Activated CD4-positive, alpha-beta T cell treated with anti-CD3 and anti-CD28 coated beads, Interleukin-2, amount 10 ng/mL, durations not matched to agents 24 days and 14 days (primary cell): ENCODE measurements around the gene LRIG1. TPM values are rescaled to one million over a fixed set of nuclear protein-coding genes. Genes with fewer than 3 reads are reported as not detected.
A peak's percentile ranks its signal among the peaks of the same experiment; 100 is the strongest.

Source experiments
- DNase-seq: peaks from one replicate; pipeline ENCODE4 v3.0.0; 2022
- H3K27ac Mint-ChIP-seq: one replicate; pipeline ENCODE4 v1.8.0; 2022; ENCODE audit warnings: mild to moderate bottlenecking, mixed read lengths
- H3K27me3 Mint-ChIP-seq: one replicate; pipeline ENCODE4 v1.8.0; 2022; ENCODE audit warnings: mixed read lengths
- H3K36me3 Mint-ChIP-seq: one replicate; pipeline ENCODE4 v1.8.0; 2022; ENCODE audit warnings: low read depth, mild to moderate bottlenecking, mixed read lengths
- H3K4me1 Mint-ChIP-seq: one replicate; pipeline ENCODE4 v1.8.0; 2021; ENCODE audit warnings: mixed read lengths
- H3K4me3 Mint-ChIP-seq: one replicate; pipeline ENCODE4 v1.8.0; 2022; ENCODE audit warnings: mild to moderate bottlenecking, moderate library complexity, mixed read lengths
- H3K9me3 Mint-ChIP-seq: one replicate; pipeline ENCODE4 v1.8.0; 2021; ENCODE audit warnings: mixed read lengths
- intact Hi-C: fragments of 100-400 bp; cut with micrococcal nuclease; formaldehyde crosslinking; loops from one replicate; pipeline ENCODE4 v1.15.1; 2023
- total RNA-seq: library from RNA; stranded (reverse); gene quantifications from 2 replicates; pipeline ENCODE4 v1.2.3, GENCODE V29; 2022

Gene LRIG1
- total RNA-seq, 1 donor from 2014 or later: 50.3 TPM

GRCh38 chr3:66416556-66417304, 84.1 kb downstream of the LRIG1 start:
- peaks cover 62% of the 10 kb centered on the region for H3K36me3 Mint-ChIP-seq
- H3K27me3 Mint-ChIP-seq: no peaks in the 10 kb centered on the region
- H3K4me1 Mint-ChIP-seq: peaks cover 32% of the 10 kb centered on the region
- no peak overlapping the region for H3K4me3 Mint-ChIP-seq
- peaks cover 14% of the 10 kb centered on the region for H3K9me3 Mint-ChIP-seq
- intact Hi-C loops: no loop called here
- peak overlapping the region; percentile 31 for H3K27ac Mint-ChIP-seq
- no peak for DNase-seq

GRCh38 chr3:66415867-66416428, 84.9 kb downstream of the LRIG1 start:
- H3K27me3 Mint-ChIP-seq: no peaks in the 10 kb centered on the region
- no peak overlapping the region for H3K4me3 Mint-ChIP-seq
- peaks cover 32% of the 10 kb centered on the region for H3K4me1 Mint-ChIP-seq
- peaks cover 12% of the 10 kb centered on the region for H3K9me3 Mint-ChIP-seq
- peak overlapping the region; percentile 31 for H3K27ac Mint-ChIP-seq
- DNase-seq: no peak
- peaks cover 62% of the 10 kb centered on the region for H3K36me3 Mint-ChIP-seq
- intact Hi-C loops: no loop called here

DNA sequence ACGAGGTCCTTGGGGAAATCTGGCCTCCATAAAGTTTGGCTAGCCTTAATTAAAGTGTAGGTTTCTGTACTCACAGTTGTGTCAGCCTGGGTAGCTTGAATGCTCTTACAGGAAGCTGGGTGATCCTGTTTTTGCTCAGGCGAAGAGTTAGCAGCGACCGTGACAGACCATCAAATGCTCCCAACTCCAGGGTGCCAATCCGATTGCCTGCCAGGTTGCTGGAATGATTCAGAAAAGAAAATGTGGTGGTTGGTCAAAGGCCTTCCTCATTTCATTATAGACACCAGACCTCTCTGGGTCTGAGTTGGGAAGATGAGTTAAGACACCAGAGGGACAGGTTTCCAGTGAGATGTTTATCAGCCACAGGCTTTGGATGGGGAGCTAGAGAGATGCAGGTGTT, 86.0 kb downstream of the LRIG1 start:
- no peak for DNase-seq
- intact Hi-C loops: no loop called here
- Mint-ChIP-seq H3K36me3 (peaks cover 54% of the 10 kb centered on the region), H3K4me1 (peaks cover 23% of the 10 kb centered on the region), H3K4me3 (no peak overlapping the region), H3K27me3 (no peaks in the 10 kb centered on the region), H3K9me3 (peaks cover 1% of the 10 kb centered on the region), H3K27ac (no peak overlapping the region)

- DNase-seq: no peak
- peak overlapping the region; percentile 39 for H3K27ac Mint-ChIP-seq
- H3K27me3 Mint-ChIP-seq: no peaks in the 10 kb centered on the region
- peaks cover 57% of the 10 kb centered on the region for H3K36me3 Mint-ChIP-seq
- H3K4me3 Mint-ChIP-seq: no peak overlapping the region
- H3K9me3 Mint-ChIP-seq: no peaks in the 10 kb centered on the region
- peaks cover 20% of the 10 kb centered on the region for H3K4me1 Mint-ChIP-seq
- intact Hi-C loops: no loop called here
Observed at GRCh38 chr3:66413151-66413751, 87.6 kb downstream of the LRIG1 start.

DNA sequence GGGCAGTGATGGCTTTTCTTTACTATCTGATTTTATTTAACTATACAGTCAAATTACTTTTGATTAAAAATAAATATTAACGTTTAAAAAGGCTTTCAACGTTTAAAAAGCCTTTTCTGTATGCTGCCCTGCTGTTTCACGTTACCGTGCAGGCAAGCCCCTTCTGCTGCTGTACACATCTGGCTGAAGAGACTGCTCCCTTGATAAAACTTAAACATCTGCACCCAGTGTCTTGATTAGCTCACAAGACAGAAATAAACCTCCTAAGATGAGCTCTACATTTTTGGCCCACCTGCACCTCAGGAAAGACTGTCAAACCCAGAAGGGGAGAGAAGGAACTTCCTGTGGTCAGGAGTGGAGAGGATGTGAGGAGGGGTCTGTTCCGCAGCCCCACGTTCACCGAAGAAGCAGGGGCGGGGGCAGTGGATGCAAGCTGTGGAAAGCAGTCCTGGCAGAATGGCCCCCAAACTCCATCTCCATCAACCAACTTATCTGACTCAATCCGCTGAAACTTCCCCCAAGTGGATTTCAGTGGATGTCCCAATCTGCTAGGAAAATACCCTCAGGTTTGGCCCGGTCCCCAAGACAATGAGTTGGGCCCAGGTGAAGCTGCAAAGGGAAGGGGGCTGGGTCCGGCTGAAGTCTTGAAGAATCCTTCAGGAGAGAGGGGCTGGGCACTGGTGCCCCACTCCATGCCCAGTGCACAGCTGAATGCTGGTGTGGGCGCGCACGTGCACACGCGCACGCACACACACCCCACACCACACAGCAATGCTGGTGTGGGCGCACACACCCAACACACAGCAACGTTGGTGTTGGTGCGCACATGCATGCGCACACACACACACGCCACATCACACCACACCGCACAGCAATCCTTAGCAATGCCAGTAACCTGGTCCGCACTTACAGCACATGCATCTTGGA, 88.6 kb downstream of the LRIG1 start:
- H3K27me3 Mint-ChIP-seq: no peaks in the 10 kb centered on the region
- DNase-seq: no peak
- intact Hi-C loops: no loop called here
- H3K4me3 Mint-ChIP-seq: no peak overlapping the region
- H3K4me1 Mint-ChIP-seq: peaks cover 19% of the 10 kb centered on the region
- H3K27ac Mint-ChIP-seq: no peak overlapping the region
- no peaks in the 10 kb centered on the region for H3K9me3 Mint-ChIP-seq
- H3K36me3 Mint-ChIP-seq: peaks cover 59% of the 10 kb centered on the region

DNA sequence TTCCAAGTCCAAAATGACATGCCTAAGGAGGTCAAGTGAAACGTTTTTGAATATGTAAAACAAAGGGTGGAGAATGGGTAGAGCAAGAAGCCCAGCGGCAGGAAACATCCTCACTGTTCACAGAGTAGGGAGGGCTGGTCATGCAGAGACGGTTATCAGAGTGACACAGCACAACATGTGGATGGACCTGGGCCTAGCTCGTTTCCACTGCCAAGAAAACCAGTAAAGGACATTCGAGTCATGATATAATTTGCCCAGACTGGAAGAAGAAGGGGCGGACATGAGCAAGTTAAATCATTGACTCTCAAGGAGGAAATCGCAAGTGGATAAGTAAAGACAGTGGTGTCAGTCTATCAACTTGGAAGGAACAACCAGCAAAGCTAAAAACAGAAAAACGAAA, 89.3 kb downstream of the LRIG1 start:
- H3K9me3 Mint-ChIP-seq: no peaks in the 10 kb centered on the region
- peaks cover 19% of the 10 kb centered on the region for H3K4me1 Mint-ChIP-seq
- no peak for DNase-seq
- intact Hi-C loops: no loop called here
- H3K27me3 Mint-ChIP-seq: no peaks in the 10 kb centered on the region
- H3K27ac Mint-ChIP-seq: no peak overlapping the region
- H3K4me3 Mint-ChIP-seq: no peak overlapping the region
- H3K36me3 Mint-ChIP-seq: peaks cover 56% of the 10 kb centered on the region

- peaks cover 52% of the 10 kb centered on the region for H3K36me3 Mint-ChIP-seq
- no peak overlapping the region for H3K27ac Mint-ChIP-seq
Observed at GRCh38 chr3:66410976-66411375, 89.8 kb downstream of the LRIG1 start.

GRCh38 chr3:66409771-66410754, 90.8 kb downstream of the LRIG1 start:
- H3K9me3 Mint-ChIP-seq: no peaks in the 10 kb centered on the region
- no peak overlapping the region for H3K27ac Mint-ChIP-seq
- no peaks in the 10 kb centered on the region for H3K27me3 Mint-ChIP-seq
- no peak overlapping the region for H3K4me3 Mint-ChIP-seq
- DNase-seq: no peak
- intact Hi-C loops: loop anchor here (5.0 kb wide), 1 partner anchor 57 kb away; no protein-coding TSS in a partner anchor
- H3K36me3 Mint-ChIP-seq: peaks cover 48% of the 10 kb centered on the region
- peaks cover 17% of the 10 kb centered on the region for H3K4me1 Mint-ChIP-seq

More at GRCh38 chr3:66410976-66411375, 89.8 kb downstream of the LRIG1 start:
- no peaks in the 10 kb centered on the region for H3K9me3 Mint-ChIP-seq
- H3K4me3 Mint-ChIP-seq: no peak overlapping the region
- intact Hi-C loops: no loop called here
- peaks cover 17% of the 10 kb centered on the region for H3K4me1 Mint-ChIP-seq
- H3K27me3 Mint-ChIP-seq: no peaks in the 10 kb centered on the region
- DNase-seq: no peak

GRCh38 chr3:66407611-66408218, 93.1 kb downstream of the LRIG1 start:
- H3K27me3 Mint-ChIP-seq: no peaks in the 10 kb centered on the region
- no peaks in the 10 kb centered on the region for H3K9me3 Mint-ChIP-seq
- H3K27ac Mint-ChIP-seq: peak overlapping the region; percentile 60
- intact Hi-C loops: loop anchor here (1.0 to 5.0 kb wide), 3 partner anchors 60 to 409 kb away; no protein-coding TSS in a partner anchor
- peaks cover 8% of the 10 kb centered on the region for H3K4me1 Mint-ChIP-seq
- no peak overlapping the region for H3K4me3 Mint-ChIP-seq
- peaks cover 47% of the 10 kb centered on the region for H3K36me3 Mint-ChIP-seq
- DNase-seq: peak; percentile 93

- Mint-ChIP-seq H3K27me3 (no peaks in the 10 kb centered on the region), H3K4me3 (no peak overlapping the region), H3K4me1 (peaks cover 5% of the 10 kb centered on the region), H3K36me3 (peaks cover 45% of the 10 kb centered on the region), H3K27ac (no peak overlapping the region), H3K9me3 (no peaks in the 10 kb centered on the region)
- DNase-seq: no peak
- intact Hi-C loops: loop anchor here (1.0 to 5.0 kb wide), 3 partner anchors 60 to 409 kb away; no protein-coding TSS in a partner anchor
Observed at GRCh38 chr3:66406831-66407610, 93.8 kb downstream of the LRIG1 start.

DNA sequence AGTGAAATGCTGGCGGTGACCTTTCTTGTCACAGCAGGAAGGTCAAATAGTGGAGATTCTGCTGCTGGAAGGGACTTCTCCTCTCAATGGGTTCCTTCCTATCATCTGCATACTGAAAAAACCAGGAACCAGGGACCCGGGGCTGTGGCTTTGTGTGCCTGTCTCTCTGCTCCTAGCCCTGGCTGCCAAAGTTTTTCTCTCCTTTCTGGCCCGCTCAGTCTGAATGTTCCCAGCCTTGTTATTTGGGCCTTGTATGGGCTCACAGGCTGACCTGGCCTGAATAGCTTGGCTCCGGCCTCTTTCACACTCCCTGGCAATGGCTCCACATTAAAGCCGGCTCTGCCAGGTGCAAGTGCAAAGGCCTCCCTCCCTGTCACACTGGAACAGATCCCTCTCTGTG, 94.7 kb downstream of the LRIG1 start:
- no peak for DNase-seq
- no peak overlapping the region for H3K4me3 Mint-ChIP-seq
- peaks cover 42% of the 10 kb centered on the region for H3K36me3 Mint-ChIP-seq
- intact Hi-C loops: loop anchor here (5.0 kb wide), 1 partner anchor 61 kb away; no protein-coding TSS in a partner anchor
- H3K27ac Mint-ChIP-seq: no peak overlapping the region
- H3K9me3 Mint-ChIP-seq: no peaks in the 10 kb centered on the region
- no peaks in the 10 kb centered on the region for H3K27me3 Mint-ChIP-seq
- H3K4me1 Mint-ChIP-seq: peaks cover 5% of the 10 kb centered on the region

GRCh38 chr3:66405701-66406091, 95.1 kb downstream of the LRIG1 start:
- DNase-seq: no peak
- no peaks in the 10 kb centered on the region for H3K27me3 Mint-ChIP-seq
- H3K4me3 Mint-ChIP-seq: no peak overlapping the region
- no peak overlapping the region for H3K27ac Mint-ChIP-seq
- H3K4me1 Mint-ChIP-seq: peaks cover 5% of the 10 kb centered on the region
- intact Hi-C loops: loop anchor here (5.0 kb wide), 1 partner anchor 62 kb away; no protein-coding TSS in a partner anchor
- H3K36me3 Mint-ChIP-seq: peaks cover 43% of the 10 kb centered on the region
- no peaks in the 10 kb centered on the region for H3K9me3 Mint-ChIP-seq
